ENCODE measurements around the gene LEO1.
"Not testable (repeated sequence)": the region's sequence is repeated elsewhere in the genome, so short reads cannot be mapped to it uniquely, and the experiment has no call there.

LEO1 gene

DNA sequence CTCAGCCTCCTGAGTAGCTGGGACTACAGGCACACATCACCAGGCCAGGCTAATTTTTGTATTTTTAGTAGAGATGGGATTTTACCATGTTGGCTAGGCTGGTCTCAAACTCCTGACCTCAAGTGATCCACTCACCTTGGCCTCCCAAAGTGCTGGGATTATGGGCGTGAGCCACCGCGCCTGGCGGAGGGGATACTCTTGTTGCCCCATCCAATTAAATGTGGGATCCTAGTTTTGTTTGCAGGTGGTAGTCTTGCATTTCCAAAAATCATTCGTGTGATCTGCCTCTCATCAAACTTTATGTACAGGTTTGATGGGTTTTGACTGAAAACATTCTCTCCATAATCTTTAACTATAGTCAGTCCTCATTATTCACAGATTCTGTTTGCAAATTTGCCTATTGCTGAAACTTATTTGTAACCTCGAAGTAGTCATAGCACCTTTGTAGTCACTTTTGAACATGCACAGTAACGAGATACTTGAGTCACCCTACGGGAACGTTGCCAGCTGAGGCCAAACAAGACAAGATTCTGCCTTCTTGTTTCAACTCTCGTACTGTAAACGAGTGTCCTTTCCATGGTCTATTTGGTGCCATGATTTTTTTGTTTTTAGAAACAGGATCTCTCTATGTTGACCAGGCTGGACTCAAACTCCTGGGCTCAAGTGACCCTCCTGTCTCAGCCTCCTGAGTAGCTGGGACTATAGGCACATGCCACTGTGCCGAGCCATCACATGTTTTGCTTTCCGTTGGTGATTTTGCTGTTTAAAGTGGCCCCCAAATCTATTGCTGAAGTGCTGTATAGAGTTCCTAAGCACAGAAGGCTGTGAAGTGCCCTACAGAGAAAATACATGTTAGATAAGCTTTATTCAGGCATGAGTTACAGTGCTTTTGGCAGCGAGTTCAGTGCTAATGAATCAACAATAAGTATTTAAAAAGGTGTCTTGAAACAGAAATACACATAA is 39.3 kb upstream of the LEO1 start:
- Histone ChIP-seq H3K27ac (ENCODE audit: low read depth, low read length) (peak overlapping the region; percentile 83), H3K36me3 (ENCODE audit: control insufficient read depth, insufficient read depth, low read length) (no peaks in the 10 kb centered on the region), H3K4me3 (ENCODE audit: low read length) (no peak overlapping the region), H3K9ac (ENCODE audit: low read length) (no peak overlapping the region), H3K27me3 (ENCODE audit: control insufficient read depth, insufficient read depth, low read length) (no peaks in the 10 kb centered on the region), H3K4me1 (ENCODE audit: control insufficient read depth, insufficient read depth, low read length) (peaks cover 13% of the 10 kb centered on the region)

DNA sequence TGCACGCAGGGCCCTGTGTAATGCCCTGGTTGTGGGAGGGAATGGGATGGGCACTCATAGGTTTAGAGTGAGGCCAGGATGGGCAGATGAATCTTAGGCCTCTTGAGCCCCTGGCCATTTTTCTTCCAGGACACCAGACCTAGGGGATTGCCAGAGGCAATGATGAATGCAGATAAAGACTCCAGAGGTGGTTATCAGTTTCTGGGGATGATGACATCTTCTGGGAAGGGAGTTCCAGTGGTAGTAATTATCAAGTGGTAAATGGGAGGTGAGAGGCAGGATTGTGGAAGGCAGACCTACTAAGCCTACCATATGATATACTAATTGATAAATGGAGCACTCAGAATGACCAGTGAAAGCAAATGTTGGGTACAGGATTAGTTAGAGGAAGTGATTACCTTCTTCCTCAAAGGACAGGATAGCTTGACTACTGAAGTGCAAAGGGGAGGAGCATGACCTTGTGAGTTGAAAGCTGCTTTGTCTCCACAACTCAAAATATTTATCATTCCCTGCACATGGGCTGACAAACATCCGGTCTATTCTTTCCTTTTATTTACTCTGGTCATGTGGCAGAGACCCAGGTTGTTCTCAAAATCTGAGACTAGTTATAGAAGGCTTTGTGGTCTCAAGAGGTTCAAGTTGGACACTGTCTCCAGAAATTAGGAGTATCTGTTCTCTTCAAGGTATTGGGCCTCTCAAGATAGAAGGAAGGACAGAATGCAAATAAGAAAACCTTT is 37.3 kb upstream of the LEO1 start:
- no peaks in the 10 kb centered on the region for H3K36me3 ChIP-seq (ENCODE audit: control insufficient read depth, insufficient read depth, low read length)
- H3K27me3 ChIP-seq (ENCODE audit: control insufficient read depth, insufficient read depth, low read length): no peaks in the 10 kb centered on the region
- H3K4me1 ChIP-seq (ENCODE audit: control insufficient read depth, insufficient read depth, low read length): peaks cover 13% of the 10 kb centered on the region
- no peak overlapping the region for H3K27ac ChIP-seq (ENCODE audit: low read depth, low read length)
- no peak overlapping the region for H3K9ac ChIP-seq (ENCODE audit: low read length)
- no peak overlapping the region for H3K4me3 ChIP-seq (ENCODE audit: low read length)

DNA sequence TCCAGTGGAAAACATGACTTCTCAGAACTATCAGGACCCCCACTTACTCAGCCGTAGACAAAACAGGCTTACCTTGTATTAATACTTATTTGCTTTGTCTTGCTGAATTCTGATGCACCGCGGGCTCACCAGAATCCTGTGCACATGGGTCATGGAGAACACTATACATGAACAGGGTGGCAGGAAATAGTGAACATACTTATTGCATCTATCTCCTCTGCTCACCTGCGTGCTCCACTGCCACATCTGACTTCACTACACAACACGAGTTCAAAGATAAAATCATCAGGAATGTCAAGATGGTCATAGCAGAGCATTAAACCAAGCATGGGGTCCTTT is 36.8 kb upstream of the LEO1 start:
- Histone ChIP-seq H3K27ac (ENCODE audit: low read depth, low read length) (no peak overlapping the region), H3K4me3 (ENCODE audit: low read length) (no peak overlapping the region), H3K4me1 (ENCODE audit: control insufficient read depth, insufficient read depth, low read length) (peaks cover 13% of the 10 kb centered on the region), H3K27me3 (ENCODE audit: control insufficient read depth, insufficient read depth, low read length) (no peaks in the 10 kb centered on the region), H3K36me3 (ENCODE audit: control insufficient read depth, insufficient read depth, low read length) (no peaks in the 10 kb centered on the region), H3K9ac (ENCODE audit: low read length) (no peak overlapping the region)

DNA sequence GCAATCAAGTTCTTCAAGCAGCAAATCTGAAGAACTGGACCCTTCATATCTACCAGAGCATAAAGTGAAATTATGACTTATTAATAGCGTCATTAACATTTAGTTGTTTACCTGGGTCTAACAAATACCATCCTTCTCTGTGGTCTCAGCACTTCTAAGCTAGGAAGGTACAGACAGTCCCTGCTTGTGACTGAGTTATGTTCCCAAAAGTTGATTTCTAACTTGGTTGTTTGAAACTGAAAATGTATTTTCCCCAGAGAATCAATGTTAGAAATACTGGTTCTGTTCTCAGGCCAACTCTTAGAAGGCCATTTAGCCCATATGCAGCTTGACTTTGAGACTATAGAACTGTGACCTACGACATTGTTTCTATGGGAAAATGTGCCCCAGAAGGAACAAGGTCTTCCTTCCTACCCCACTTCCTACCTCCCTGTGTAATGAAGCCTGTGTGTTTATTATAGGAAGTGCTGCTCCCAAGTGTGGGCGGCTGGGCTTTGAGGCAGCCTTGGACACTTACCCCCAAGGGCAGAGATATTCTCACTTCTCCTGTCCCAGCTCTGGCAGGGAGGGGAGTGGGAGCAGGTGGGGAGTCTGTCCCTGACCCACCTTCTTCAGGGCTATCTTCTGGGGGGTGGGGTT is 35.2 kb upstream of the LEO1 start:
- Histone ChIP-seq H3K36me3 (ENCODE audit: control insufficient read depth, insufficient read depth, low read length) (no peaks in the 10 kb centered on the region), H3K27me3 (ENCODE audit: control insufficient read depth, insufficient read depth, low read length) (no peaks in the 10 kb centered on the region), H3K27ac (ENCODE audit: low read depth, low read length) (no peak overlapping the region), H3K4me1 (ENCODE audit: control insufficient read depth, insufficient read depth, low read length) (peaks cover 8% of the 10 kb centered on the region), H3K4me3 (ENCODE audit: low read length) (no peak overlapping the region), H3K9ac (ENCODE audit: low read length) (no peak overlapping the region)

DNA sequence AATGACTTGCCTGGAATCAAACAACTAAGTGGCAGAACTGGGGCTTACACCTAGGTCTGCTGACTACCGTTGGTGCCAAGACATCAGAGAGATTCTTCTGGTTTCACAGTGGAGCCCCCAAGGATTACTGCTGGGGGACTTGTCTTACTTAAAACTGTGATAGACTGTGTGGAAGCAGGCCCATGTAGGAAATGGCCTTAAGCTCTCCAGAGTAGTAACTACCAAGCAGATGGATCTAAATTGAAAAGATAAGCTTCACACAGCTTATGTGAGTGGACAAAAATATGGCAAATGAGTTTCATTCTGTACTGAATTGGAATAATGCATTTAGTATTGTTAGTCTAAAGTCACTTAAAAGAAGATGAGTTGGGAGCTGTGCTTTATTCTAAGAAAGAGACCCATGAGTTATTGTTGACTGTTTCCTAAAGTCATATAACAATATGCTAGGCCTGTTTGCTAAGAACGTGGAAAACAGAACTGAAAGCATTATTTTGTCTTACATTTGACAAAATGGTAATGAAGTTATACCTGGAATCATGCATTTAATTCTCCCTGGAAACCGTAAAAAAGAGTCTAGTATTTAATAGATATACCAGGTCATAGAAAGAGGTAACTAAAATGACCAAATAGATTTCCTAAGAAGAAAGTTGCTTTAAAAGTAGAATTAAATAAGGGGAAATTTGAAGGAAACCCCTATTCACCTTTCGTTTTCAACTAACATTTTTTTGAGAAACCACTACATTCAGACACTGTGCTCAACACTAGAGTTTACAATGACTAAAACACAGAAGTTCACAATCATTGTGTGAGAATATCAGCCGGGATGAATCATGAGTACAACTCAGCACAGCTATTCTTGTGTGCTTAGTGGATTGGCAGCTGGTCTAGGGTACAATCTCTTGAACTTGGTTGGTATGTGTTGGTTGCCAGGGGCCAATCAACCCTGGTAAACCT is 34.4 kb upstream of the LEO1 start:
- H3K27ac ChIP-seq (ENCODE audit: low read depth, low read length): no peak overlapping the region
- H3K4me1 ChIP-seq (ENCODE audit: control insufficient read depth, insufficient read depth, low read length): peaks cover 3% of the 10 kb centered on the region

DNA sequence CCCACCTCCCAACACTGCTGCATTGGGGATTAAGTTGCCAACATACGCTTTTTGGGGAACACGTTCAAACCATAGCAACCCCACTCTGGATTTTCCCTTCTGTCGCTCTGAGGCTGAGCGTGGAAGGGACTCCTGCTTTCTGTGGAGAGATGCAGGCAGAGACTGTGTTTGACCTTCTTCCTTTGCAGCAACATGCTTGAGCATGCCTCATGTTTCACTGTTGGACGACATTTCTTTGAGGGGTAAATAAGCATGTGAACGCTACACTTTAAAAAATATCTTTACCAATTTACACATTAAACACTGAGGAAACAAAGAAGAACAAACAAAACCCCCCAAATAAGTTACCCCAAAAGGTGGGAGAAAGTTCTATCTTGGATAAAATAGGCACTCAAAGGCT is 33.2 kb upstream of the LEO1 start:
- H3K27ac ChIP-seq (ENCODE audit: low read depth, low read length): no peak overlapping the region
- H3K9ac ChIP-seq (ENCODE audit: low read length): no peak overlapping the region
- H3K4me3 ChIP-seq (ENCODE audit: low read length): no peak overlapping the region
- H3K36me3 ChIP-seq (ENCODE audit: control insufficient read depth, insufficient read depth, low read length): no peaks in the 10 kb centered on the region
- no peaks in the 10 kb centered on the region for H3K4me1 ChIP-seq (ENCODE audit: control insufficient read depth, insufficient read depth, low read length)
- H3K27me3 ChIP-seq (ENCODE audit: control insufficient read depth, insufficient read depth, low read length): no peaks in the 10 kb centered on the region

More for the DNA sequence above, 34.4 kb upstream of the LEO1 start:
- Histone ChIP-seq H3K9ac (ENCODE audit: low read length) (no peak overlapping the region), H3K36me3 (ENCODE audit: control insufficient read depth, insufficient read depth, low read length) (no peaks in the 10 kb centered on the region), H3K27me3 (ENCODE audit: control insufficient read depth, insufficient read depth, low read length) (no peaks in the 10 kb centered on the region), H3K4me3 (ENCODE audit: low read length) (no peak overlapping the region)

DNA sequence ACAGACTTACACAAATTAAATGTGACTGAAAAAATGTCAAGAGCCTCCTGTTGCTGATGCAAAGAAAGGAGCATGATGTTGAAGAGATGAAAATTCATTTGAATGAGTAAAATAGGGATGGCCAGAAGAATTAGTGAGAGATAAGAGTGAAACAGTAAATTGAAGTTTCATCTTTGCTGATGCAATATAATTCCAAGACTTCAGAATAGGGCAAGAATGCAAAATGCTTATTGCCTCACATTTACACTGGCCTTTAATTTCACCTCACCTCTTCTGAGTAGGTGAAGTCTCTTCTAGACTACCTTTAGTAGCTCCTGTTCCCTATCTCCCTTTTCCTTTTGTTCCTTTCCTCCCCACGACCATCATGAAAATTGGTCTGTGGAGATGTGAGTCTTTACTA is 32.1 kb upstream of the LEO1 start:
- H3K4me1 ChIP-seq (ENCODE audit: control insufficient read depth, insufficient read depth, low read length): no peaks in the 10 kb centered on the region
- H3K36me3 ChIP-seq (ENCODE audit: control insufficient read depth, insufficient read depth, low read length): no peaks in the 10 kb centered on the region
- no peak overlapping the region for H3K9ac ChIP-seq (ENCODE audit: low read length)
- no peak overlapping the region for H3K4me3 ChIP-seq (ENCODE audit: low read length)
- H3K27me3 ChIP-seq (ENCODE audit: control insufficient read depth, insufficient read depth, low read length): no peaks in the 10 kb centered on the region
- no peak overlapping the region for H3K27ac ChIP-seq (ENCODE audit: low read depth, low read length)

DNA sequence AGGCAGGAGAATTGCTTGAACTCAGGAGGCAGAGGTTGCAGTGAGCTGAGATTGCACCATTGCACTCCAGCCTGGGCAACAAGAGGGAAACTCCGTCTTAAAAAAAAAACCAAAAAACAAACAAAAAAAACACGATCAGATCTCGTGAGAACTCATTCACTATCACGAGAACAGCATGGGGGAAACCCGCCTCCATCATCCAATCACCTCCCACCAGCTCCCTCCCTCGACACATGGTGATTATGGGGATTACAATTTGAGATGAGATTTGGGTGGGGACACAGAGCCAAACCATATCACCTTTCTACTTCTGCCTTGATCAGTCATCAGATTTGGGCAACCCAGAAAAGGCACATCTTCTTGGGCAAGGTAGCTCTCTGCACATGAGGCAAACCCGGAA is 31.5 kb upstream of the LEO1 start:
- not testable (repeated sequence) for H3K4me3 ChIP-seq (ENCODE audit: low read length); H3K27ac ChIP-seq (ENCODE audit: low read depth, low read length); H3K36me3 ChIP-seq (ENCODE audit: control insufficient read depth, insufficient read depth, low read length); H3K27me3 ChIP-seq (ENCODE audit: control insufficient read depth, insufficient read depth, low read length); H3K4me1 ChIP-seq (ENCODE audit: control insufficient read depth, insufficient read depth, low read length); H3K9ac ChIP-seq (ENCODE audit: low read length)

DNA sequence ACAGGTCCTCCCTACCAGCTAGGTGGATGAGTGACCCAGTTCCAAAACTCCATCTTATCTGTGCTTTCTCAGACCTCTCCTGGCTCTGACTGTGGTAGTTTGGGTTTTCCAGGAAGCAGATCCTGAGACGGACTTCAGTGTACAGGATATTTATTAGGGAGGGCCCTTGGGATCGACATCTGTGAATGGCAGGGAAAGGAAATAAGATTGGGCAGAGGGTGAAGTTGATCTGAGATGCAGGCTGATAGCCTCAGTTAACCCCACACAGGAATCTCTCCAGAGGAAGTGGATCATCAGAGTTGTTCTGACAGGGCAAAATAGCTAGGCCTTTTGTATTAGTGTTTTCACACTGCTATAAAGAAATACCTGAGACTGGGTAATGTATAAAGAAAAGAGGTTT is 30.8 kb upstream of the LEO1 start:
- H3K4me1 ChIP-seq (ENCODE audit: control insufficient read depth, insufficient read depth, low read length): no peaks in the 10 kb centered on the region
- H3K4me3 ChIP-seq (ENCODE audit: low read length): no peak overlapping the region
- H3K27ac ChIP-seq (ENCODE audit: low read depth, low read length): no peak overlapping the region
- no peaks in the 10 kb centered on the region for H3K27me3 ChIP-seq (ENCODE audit: control insufficient read depth, insufficient read depth, low read length)
- H3K36me3 ChIP-seq (ENCODE audit: control insufficient read depth, insufficient read depth, low read length): no peaks in the 10 kb centered on the region
- H3K9ac ChIP-seq (ENCODE audit: low read length): no peak overlapping the region

DNA sequence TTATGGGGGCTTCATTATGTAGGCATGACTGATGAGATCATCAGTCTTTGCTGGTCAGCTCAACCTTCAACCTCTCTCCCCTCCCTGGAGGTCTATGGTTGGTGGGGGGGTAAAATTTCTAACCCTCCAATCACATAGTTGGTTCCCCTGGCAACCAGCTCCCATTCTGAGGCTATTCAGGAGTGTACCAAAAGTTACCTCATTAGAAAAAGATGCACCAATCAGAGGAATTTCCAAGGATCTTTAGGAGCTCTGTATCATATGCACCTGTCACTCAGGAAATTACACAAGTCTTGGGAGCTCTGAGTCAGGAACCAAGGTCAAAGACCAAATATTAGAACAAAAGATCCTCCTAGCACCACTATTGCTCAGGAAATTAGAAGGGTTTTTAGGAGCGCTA is 21.4 kb upstream of the LEO1 start:
- Histone ChIP-seq H3K27ac (ENCODE audit: low read depth, low read length) (no peak overlapping the region), H3K36me3 (ENCODE audit: control insufficient read depth, insufficient read depth, low read length) (no peaks in the 10 kb centered on the region), H3K4me3 (ENCODE audit: low read length) (no peak overlapping the region), H3K4me1 (ENCODE audit: control insufficient read depth, insufficient read depth, low read length) (no peaks in the 10 kb centered on the region), H3K9ac (ENCODE audit: low read length) (no peak overlapping the region), H3K27me3 (ENCODE audit: control insufficient read depth, insufficient read depth, low read length) (no peaks in the 10 kb centered on the region)

DNA sequence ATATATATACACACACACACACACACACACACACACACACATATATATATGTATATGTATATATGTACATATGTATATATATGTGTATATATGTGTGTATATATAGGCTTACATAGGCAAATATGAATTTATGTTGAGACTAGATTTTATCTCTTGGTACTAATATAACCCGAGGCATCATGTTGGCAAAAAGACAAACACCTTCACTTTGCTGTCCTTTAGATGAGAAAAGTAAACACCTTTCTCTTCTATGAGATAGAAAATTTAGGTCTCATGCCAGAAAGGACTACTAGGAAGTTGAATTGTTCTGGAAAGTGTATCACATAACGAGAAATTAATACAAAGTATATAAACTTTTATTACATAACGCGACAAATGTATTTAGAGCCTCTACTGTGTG is 19.6 kb upstream of the LEO1 start:
- Histone ChIP-seq H3K9ac (ENCODE audit: low read length) (no peak overlapping the region), H3K27me3 (ENCODE audit: control insufficient read depth, insufficient read depth, low read length) (no peaks in the 10 kb centered on the region), H3K27ac (ENCODE audit: low read depth, low read length) (no peak overlapping the region), H3K36me3 (ENCODE audit: control insufficient read depth, insufficient read depth, low read length) (no peaks in the 10 kb centered on the region), H3K4me1 (ENCODE audit: control insufficient read depth, insufficient read depth, low read length) (no peaks in the 10 kb centered on the region), H3K4me3 (ENCODE audit: low read length) (no peak overlapping the region)

DNA sequence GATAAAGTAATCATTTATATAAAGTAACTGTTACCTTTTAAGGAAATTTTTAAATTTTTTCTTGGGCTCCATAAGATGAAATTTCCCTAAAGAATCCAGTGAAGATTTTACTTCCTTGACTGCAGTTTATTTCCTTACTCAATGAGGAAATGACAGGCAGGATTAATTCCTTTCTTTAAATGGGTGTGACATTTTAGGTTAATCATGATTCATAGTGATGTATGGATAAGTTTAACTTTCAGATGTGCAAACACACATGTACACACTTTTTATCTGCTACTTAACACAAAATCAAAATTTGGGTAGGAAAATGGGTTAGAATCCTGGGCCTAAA is 11.2 kb upstream of the LEO1 start:
- Histone ChIP-seq H3K4me3 (ENCODE audit: low read length) (no peak overlapping the region), H3K4me1 (ENCODE audit: control insufficient read depth, insufficient read depth, low read length) (peaks cover 7% of the 10 kb centered on the region), H3K9ac (ENCODE audit: low read length) (no peak overlapping the region), H3K36me3 (ENCODE audit: control insufficient read depth, insufficient read depth, low read length) (no peaks in the 10 kb centered on the region), H3K27ac (ENCODE audit: low read depth, low read length) (peak overlapping the region; percentile 12), H3K27me3 (ENCODE audit: control insufficient read depth, insufficient read depth, low read length) (no peaks in the 10 kb centered on the region)
